Medulla oblongata (tissue), 1 donor: Measurements from ENCODE around the gene KISS1R.
"Not testable (repeated sequence)": the region's sequence is repeated elsewhere in the genome, so short reads cannot be mapped to it uniquely, and the experiment has no call there.

Experiments
- DNase-seq: peaks from one replicate; pipeline ENCODE4 v3.0.0-alpha.2; 2015; ENCODE audit errors: extremely low spot score

The KISS1R gene

DNA sequence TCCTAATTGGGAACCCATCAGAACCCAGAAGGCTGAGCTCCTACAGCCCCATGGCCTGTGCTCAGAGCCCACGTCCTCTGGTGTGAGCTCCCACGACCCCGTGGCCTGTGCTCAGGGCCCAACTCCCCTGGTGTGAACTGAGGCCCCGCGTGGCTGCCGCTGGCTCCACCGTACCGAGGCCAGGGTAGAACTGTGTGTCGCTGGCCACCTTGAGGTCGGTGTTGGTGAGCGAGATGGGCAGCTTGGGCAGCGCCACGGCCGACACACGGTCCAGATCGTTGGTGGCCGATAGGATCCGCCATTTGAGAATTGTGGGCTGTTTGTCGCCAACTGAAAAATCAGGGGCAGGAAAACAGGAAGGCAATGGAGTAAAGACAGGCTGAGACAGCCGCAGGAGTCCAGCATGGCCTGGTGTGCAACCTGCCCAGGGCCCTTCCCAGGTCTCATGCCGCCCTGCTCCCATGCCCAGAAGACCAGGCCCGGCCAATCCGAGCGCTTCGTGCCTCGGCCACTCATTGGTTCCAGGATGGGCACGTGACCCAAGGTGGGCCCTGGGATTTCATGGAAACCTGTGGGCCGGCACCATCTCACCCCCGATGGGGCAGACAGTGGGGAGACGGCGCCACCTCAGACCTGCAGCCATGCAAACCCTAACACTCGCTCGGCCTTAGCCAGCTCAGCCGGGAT lies 35.6 kb upstream of the KISS1R start:
- no peak for DNase-seq

DNA sequence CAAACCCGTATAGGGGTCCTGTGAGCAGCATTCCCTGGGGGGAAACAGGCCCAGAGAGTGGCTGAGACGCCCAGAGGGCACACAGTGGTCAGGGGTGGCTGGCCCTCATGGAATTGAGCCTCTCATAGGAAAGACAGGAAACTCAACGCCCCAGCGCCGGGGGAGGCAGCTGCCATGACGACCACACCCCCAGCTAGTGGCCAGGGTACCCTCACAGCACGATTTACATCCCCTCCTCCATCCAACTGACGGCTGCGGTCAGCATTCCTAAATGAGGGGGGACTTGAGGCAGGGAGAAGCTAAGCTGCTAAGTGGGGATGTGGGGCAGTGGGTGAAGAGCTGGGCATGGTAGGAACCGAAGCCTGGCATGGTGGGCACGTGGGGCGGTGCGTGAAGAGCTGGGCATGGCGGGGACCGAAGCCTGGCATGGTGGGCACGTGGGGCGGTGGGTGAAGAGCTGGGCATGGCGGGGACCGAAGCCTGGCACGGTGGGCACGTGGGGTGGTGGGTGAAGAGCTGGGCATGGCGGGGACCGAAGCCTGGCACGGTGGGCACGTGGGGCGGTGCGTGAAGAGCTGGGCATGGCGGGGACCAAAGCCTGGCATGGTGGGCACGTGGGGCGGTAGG lies 34.1 kb upstream of the KISS1R start:
- DNase-seq = no peak

DNA sequence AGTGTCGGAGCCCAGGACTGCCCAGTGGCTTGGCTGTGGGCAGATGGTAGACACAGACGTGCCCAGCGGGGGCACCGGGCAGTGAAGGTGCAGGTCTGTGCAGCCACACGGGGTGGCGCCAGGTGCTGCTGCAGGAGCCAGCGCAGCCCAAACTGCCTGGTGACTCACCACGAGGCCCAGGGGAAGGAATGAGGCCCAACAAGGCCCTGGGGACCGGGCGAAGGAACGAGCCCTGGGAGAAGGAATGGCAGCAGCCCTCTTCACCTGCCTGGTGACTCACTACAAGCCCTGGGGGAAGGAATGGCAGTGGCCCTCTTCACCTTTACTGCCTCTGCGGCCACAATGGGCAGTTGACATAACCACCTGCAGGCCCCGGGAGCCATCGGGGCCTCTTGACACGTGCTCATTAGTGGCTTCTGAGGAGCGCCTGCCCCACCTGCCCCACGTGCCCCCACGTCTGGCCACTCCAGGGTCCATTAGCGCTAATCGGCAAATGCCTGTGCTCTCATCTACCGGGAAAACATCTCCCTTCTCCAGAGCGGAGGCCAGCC lies 33.4 kb upstream of the KISS1R start:
- DNase-seq = no peak

DNA sequence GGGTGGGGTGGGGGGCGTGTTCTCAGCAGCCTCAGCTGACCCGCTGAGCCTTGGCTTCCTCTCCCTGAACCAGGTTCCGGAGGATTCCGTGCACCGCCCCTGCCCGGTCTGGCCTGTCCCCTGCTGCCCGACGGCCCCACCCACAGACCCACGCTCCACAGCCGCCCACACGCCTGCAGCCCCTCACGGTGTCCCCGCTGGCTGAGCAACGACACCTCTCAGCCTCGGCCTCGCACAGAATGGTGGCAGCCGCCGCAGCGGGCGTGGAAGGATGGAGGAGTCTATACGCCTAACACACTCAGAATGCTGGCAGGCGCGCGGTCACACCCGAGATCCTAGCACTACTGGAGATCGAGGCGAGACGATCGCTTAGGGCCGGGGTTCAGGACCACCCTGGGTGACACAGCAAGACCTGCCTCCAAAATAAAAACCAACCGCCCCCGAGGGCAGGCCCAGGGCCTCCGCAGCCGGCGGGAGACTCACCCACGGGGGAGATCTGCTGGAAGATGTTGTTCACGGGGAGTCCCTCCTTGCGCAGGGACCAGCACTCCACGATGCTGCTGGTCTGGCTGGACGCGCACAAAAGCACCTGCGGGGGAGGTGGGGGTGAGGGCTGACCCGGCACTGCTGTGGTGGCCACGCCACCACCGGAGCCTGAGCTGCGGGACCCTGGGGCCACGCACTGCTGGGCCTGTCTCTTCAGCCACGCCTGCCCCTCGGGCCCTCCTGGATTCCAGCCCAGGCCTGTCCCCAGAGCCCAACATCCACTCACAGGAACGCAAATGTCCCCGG lies 32.5 kb upstream of the KISS1R start:
- DNase-seq = no peak

DNA sequence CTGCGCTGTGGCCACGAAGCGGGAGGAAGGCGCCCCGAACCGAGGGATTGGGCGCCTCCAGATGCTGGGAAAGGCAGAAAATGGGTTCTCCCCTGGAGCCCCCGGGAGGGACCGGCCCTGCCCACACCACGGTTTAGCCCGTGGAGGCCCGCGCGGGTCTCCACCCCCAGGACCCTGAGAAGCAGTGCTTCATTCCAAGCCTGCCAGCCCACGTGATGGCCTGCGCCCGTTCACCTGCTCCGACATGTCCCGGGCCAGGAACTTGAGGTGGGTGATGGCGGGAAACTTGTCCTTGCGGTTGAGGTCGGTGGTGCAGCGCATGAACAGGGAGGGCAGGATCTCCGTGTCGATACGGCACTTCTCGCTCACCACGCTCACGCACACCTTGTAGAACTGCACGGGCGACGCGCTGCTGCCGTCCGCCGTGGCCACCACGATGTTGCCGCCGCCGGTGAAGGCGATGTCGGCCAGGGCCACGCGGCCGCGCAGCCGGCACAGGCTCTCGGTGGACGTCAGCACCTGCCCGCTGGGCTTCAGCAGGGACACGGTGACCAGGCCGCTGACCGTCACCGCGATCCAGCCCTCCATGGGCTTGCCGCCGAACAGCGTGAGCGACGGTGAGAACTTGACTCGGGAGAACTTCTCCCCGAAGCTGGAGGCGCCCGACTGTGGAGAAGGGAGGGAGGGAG lies 31.5 kb upstream of the KISS1R start:
- no peak for DNase-seq

DNA sequence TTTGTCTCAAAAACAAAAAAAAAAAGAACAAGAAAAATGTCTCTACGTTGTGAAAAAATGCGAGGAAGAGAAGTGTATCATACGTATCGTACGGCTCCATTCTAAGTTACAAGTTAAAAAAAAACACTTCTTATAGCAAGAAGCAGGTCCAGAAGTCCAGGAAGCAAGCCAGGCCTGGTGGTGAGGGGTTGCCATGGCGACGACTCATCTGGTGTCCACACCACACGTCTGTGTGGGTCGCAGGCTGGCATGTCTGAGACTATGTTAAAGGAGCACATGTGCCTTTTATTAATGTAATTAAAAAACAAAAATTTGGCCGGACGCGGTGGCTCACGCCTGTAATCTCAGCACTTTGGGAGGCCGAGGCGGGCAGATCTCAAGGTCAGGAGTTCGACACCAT lies 30.1 kb upstream of the KISS1R start:
- DNase-seq = no peak

DNA sequence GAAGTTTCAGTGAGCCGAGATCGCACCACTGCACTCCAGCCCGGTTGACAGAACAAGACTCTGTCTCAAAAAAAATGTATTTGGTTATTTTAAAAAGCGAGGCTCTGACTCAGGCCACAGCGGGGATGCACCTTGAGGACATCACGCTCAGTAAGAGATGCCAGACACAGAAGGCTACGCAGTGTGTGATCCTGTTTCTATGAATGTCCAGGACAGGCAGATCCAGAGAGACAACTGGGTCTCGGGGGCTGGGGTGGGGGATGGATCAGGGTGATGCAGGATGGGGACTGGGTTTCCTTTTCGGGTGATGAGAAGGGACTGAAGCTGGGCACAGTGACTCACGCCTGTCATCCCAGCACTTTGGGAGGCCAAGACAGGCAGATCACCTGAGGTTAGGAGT lies 29.5 kb upstream of the KISS1R start:
- DNase-seq = no peak

DNA sequence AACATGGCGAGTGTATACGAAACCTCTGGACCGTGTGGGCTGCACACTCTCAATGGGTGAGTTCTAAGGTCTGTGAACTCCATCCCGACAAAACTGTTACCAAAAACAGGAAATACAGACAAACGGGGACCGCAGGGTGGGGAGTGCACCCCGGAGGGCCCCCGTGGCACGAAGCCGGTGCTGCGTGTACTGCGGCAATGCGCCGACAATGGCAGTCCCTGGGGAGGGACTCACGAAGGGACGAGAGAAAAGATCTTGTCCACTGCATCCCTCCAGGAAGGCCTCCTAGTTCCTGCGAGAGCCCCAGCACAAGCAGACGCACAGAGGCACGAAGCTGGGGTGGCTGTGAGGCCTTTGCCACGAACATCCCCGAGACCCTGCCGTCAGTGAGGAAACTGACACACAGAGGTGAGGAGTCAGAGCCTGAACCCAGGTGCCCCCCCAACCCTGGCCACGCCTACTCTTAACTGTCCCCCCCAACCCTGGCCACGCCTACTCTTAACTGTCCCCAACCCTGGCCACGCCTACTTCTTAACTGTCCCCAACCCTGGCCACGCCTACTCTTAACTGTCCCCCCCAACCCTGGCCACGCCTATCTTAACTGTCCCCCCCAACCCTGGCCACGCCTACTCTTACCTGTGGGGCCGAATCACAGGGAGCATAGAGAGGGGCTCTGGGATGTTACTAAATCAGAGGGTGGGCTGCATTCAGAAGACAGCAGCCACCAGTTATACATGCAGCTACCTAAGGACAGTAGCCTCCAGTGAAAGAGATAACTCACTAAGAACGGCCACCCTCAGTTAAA lies 28.4 kb upstream of the KISS1R start:
- no peak for DNase-seq

DNA sequence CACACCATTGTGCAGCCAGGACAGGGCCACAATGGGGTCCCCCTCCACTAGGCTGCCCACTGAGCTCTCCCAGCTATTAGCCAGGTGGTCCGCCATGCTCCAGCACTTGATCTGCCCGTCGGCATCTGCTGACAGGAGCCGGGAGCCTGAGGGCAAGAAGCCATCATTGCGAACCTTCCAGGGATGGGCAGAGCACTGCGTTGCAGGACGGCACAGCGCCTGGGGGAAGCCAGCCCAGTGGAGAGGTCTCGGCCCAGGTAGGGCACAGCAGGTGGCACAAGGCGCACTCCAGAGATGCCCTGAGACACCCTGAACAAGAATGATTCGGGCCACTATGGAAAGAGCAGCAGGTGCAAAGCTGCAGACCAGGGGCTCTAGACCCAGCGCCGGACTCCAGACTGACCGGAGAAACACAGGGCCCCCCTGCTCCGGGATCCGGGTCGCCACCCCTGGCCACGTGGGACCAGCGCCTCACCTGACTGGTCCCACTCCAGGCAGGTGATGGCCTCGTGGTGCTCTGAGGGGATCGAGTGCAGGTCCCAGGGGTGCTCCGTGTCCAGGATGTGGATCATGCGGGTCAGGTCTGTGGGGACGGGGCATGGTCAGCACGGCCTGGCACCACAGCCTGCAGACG lies 27.4 kb upstream of the KISS1R start:
- no peak for DNase-seq

DNA sequence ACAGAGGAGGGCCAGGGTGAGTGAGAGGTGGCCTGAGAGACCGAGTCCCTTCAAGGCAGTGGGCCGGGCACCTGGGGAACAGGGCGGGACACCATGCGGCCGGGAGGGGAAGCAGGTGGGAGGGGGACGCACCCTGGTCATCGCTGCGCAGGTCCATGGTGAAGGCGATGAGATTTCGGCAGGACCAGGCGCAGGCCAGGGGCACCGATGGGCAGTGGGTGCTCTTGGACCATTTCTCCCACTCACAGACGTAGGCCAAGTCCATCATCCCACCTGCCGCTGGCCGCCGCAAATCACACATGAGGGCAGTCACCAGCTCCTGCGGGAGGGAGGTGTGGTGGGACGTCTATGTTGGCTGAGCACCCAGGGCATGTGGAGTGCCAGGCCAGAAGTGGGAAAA lies 26.3 kb upstream of the KISS1R start:
- no peak for DNase-seq

DNA sequence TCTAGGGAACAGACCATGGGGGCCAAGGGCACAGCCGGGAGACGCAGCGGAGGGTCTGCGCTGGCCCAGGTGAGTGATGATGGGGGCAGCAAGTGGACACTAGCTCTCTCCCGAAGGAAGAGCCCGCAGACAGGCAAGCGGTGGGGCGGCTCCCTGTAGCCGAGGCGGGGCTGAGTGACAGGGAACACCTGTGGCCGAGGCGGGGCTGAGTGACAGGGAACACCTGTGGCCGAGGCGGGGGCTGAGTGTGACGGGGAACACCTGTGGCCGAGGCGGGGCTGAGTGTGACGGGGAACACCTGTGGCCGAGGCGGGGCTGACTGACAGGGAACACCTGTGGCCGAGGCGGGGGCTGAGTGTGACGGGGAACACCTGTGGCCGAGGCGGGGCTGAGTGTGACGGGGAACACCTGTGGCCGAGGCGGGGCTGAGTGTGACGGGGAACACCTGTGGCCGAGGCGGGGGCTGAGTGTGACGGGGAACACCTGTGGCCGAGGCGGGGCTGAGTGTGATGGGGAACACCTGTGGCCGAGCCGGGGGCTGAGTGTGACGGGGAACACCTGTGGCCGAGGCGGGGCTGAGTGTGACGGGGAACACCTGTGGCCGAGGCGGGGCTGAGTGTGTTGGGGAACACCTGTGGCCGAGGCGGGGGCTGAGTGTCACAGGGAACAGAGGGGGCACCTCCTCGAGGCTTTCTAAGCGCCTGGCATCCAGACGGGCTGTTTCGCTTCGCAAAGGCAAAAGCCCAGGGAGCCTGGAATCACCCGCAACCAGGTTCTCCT lies 25.5 kb upstream of the KISS1R start:
- not testable (repeated sequence) for DNase-seq

DNA sequence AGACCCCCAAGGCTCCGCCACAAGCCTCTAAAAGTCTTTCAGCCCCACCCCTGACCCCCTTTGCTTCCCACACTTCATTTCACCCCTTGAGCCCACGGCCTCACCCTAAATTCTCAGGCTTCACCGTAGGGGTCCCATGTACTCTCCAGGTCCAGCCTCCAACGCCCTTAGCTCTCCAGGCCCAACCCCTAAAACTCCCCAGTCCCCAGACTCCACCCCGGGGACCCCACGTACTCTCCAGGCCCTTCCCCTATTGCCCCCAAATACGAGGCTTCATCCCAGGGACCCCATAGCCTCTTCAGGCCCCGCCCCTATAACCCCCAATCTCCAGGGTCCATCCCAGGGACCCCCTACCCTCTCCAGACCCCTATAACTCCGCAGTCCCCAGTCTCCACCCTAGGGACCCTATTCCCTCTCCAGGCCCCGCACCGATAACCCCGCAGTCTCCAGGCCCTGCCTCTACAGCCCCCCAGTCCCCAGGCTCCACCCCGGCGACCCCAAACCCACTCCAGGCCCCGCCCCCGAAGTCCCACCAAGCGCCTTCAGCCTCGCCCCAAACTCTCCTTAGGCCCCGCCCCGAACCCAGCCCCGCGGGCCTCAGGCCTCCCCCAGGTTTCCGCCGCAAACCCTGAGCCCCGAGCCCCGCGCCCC lies 24.8 kb upstream of the KISS1R start:
- no peak for DNase-seq

DNA sequence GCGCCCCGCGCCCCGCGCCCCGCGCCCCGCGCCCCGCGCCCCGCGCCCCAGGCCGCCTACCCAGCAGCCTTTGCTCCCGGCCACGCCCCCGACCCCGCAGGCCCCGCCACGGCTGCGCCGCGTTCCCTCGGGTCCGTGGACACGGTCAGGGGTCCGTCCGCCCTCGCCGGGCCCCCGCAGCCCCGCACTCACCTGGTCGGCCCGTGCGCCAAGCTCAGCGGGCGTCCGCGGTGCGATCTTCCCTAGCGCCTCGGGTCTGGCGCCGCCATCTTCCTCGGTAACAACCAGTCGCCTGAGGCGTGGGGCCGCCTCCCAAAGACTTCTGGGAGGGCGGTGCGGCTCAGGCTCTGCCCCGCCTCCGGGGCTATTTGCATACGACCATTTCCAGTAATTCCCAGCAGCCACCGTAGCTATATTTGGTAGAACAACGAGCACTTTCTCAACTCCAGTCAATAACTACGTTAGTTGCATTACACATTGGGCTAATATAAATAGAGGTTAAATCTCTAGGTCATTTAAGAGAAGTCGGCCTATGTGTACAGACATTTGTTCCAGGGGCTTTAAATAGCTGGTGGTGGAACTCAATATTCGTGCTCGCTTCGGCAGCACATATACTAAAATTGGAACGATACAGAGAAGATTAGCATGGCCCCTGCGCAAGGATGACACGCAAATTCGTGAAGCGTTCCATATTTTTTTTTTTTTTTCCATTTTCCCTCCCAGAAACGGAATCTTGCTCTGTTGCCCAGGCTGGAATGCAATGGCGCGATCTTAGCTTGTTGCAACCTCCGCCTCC lies 24.0 kb upstream of the KISS1R start, which contains the start of the genes MED16 and RNU6-9:
Gene MED16, minus strand, starts transcription at position 294 of the 796 bp plus-strand sequence. CDS start 2,056 bp downstream, outside the sequence.
Gene RNU6-9, plus strand, starts transcription at position 591 of the 796 bp plus-strand sequence.
- DNase-seq = peak; percentile 97

DNA sequence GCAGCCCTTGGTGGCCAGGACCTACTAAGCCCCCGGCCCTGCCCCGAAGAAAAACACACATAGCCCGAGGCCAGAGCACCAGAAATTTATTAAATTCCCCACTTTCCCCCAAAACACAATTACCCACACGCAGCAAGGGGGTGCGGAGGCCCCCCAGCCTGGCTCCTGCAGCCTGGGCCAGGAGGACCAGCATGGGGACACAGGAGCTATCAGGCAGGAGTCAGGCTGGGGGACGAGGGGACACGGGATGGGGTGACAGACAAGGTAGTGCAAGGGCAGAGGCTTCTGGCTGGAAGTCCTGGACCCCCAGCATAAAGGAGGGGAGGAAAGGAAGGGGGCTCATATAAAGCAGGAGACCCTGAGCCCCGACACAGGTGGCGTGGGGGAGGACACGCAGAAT lies 20.7 kb upstream of the KISS1R start:
- DNase-seq = no peak

DNA sequence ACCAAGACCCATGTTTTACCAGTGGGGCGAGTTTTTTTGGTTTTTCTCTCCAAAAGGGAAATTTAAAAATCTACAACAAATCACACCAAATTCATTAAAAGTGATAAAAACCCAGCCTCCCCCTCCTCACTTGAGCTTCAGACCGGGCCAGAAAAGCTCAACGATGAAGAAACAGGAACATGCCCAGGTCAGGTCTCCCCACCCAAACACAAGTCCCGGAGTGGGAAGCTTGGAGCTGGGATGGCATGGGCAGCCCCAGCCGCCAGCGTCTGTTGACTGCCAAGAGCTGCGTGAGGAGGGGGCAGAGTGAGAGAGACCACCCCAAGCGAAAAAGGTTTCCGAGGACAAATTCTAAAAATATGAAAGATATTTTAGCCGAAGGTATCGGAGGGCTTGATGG lies 20.1 kb upstream of the KISS1R start:
- no peak for DNase-seq

DNA sequence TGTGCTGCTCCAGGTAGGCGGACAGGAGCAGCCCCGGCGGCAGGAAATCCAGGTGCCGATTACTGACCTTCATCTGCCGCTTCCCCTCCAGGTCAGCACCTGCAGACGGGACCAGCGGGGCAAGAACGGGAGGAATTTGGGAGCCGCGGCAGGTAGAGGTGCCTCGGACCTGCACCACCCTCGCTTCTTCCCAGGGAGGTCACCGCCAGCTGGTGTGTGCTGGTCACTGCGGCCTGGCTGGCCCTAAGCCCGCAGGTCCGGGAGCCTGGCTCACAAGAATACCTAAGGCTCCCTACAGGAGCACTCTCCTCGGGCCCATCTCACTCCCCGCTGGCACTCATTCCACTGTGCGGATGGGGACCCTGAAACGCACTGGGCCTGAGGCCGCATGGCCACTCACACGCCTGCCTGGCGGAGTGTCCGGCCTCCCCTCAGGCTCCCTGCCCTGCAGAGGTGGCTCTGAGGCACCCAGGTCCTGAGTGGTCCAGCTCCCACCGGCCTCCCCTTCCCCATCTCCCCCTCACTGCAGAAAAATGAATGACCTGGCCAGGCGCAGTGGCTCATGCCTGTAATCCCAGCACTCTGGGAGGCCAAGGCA lies 19.6 kb upstream of the KISS1R start:
- no peak for DNase-seq

DNA sequence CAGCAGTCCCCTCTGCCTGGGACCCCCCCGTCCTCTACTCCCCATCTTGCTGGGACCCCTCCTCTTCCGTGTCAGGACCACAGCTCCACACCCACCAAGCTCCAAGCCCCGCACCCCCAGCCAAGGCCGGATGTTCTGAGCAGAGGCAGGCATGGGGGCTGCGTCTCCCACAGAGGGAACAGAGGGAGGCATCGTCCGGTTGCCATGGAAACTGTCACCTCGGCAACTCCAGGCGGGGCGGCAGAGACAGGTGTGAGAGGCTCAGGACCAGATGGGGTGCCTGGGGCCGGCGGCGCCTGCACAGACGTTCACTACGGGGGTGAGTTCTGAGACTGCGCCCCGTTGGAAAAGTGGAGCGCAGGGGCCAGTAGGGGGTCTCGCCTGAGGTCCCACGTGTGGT lies 18.5 kb upstream of the KISS1R start:
- no peak for DNase-seq
